Nephron progenitor cell (in vitro differentiated cells): Measurements from ENCODE around the gene ARRB2.

Source experiments
- DNase-seq: peaks from one replicate; pipeline ENCODE4 v3.0.0; 2021
- H3K27ac Mint-ChIP-seq: 2 replicates; pipeline ENCODE4 v1.8.0; 2021; ENCODE audit warnings: mild to moderate bottlenecking, moderate library complexity, mixed read lengths
- H3K27me3 Mint-ChIP-seq: 2 replicates; pipeline ENCODE4 v1.8.0; 2021; ENCODE audit warnings: mild to moderate bottlenecking, low read depth, mixed read lengths; ENCODE audit not compliant: poor library complexity
- H3K36me3 Mint-ChIP-seq: 2 replicates; pipeline ENCODE4 v1.8.0; 2021; ENCODE audit warnings: low read depth, mixed read lengths
- H3K4me1 Mint-ChIP-seq: 2 replicates; pipeline ENCODE4 v1.8.0; 2021; ENCODE audit warnings: mixed read lengths
- H3K4me3 Mint-ChIP-seq: 2 replicates; pipeline ENCODE4 v1.8.0; 2021; ENCODE audit warnings: mild to moderate bottlenecking, moderate library complexity, mixed read lengths
- H3K9me3 Mint-ChIP-seq: 2 replicates; pipeline ENCODE4 v1.8.0; 2021; ENCODE audit warnings: mild to moderate bottlenecking, moderate library complexity, mixed read lengths
- CTCF ChIP-seq: fragments of 200-600 bp; sonication (generic); IDR thresholded peaks from 2 replicates; pipeline ENCODE4 v1.5.0; 2021; ENCODE audit warnings: antibody characterized with exemption

ARRB2 gene

GRCh38 chr17:4739122-4740024 is 28.9 kb downstream of the ARRB2 start, which contains the start of the genes CXCL16 and ZMYND15:
Gene CXCL16 (minus strand): TSS chr17:4739928. CDS start chr17:4739339, 589 bp downstream.
Gene ZMYND15 (plus strand): TSS chr17:4739833. CDS start chr17:4740549, 716 bp downstream.
- no peaks in the 10 kb centered on the region for H3K36me3 Mint-ChIP-seq
- peaks cover 99% of the 10 kb centered on the region for H3K27me3 Mint-ChIP-seq
- peak; percentile 65 for DNase-seq
- no peaks in the 10 kb centered on the region for H3K9me3 Mint-ChIP-seq
- peaks cover 19% of the 10 kb centered on the region for H3K4me1 Mint-ChIP-seq
- H3K4me3 Mint-ChIP-seq: peak within 1 kb of the TSS; percentile 77
- no peak for TF ChIP-seq CTCF
- H3K27ac Mint-ChIP-seq: no peak within 1 kb of the TSS

- no peak overlapping the region for H3K27ac Mint-ChIP-seq
- peaks cover 99% of the 10 kb centered on the region for H3K27me3 Mint-ChIP-seq
- H3K36me3 Mint-ChIP-seq: no peaks in the 10 kb centered on the region
- no peak for TF ChIP-seq CTCF
- H3K4me1 Mint-ChIP-seq: peaks cover 21% of the 10 kb centered on the region
- no peaks in the 10 kb centered on the region for H3K9me3 Mint-ChIP-seq
- peak overlapping the region; percentile 75 for H3K4me3 Mint-ChIP-seq
- DNase-seq: no peak
Measured at GRCh38 chr17:4740025-4740351, 29.6 kb downstream of the ARRB2 start.

GRCh38 chr17:4740584-4740983 is 30.2 kb downstream of the ARRB2 start:
- no peak for DNase-seq
- H3K36me3 Mint-ChIP-seq: no peaks in the 10 kb centered on the region
- H3K4me3 Mint-ChIP-seq: peak overlapping the region; percentile 75
- no peaks in the 10 kb centered on the region for H3K9me3 Mint-ChIP-seq
- H3K4me1 Mint-ChIP-seq: peaks cover 26% of the 10 kb centered on the region
- no peak overlapping the region for H3K27ac Mint-ChIP-seq
- peaks cover 99% of the 10 kb centered on the region for H3K27me3 Mint-ChIP-seq
- no peak for TF ChIP-seq CTCF

- no peak for TF ChIP-seq CTCF
- H3K27ac Mint-ChIP-seq: no peak overlapping the region
- H3K4me3 Mint-ChIP-seq: no peak overlapping the region
- DNase-seq: no peak
- H3K4me1 Mint-ChIP-seq: peaks cover 28% of the 10 kb centered on the region
- H3K36me3 Mint-ChIP-seq: no peaks in the 10 kb centered on the region
- no peaks in the 10 kb centered on the region for H3K9me3 Mint-ChIP-seq
- H3K27me3 Mint-ChIP-seq: peaks cover 99% of the 10 kb centered on the region
Measured at GRCh38 chr17:4741544-4741943, 31.1 kb downstream of the ARRB2 start.

GRCh38 chr17:4742133-4742532 is 31.7 kb downstream of the ARRB2 start:
- TF ChIP-seq CTCF: no peak
- no peak overlapping the region for H3K4me3 Mint-ChIP-seq
- H3K4me1 Mint-ChIP-seq: peaks cover 31% of the 10 kb centered on the region
- no peak overlapping the region for H3K27ac Mint-ChIP-seq
- DNase-seq: no peak
- no peaks in the 10 kb centered on the region for H3K9me3 Mint-ChIP-seq
- H3K36me3 Mint-ChIP-seq: no peaks in the 10 kb centered on the region
- peaks cover 99% of the 10 kb centered on the region for H3K27me3 Mint-ChIP-seq

- Mint-ChIP-seq H3K27ac (no peak overlapping the region), H3K4me3 (no peak overlapping the region), H3K36me3 (no peaks in the 10 kb centered on the region), H3K27me3 (peaks cover 99% of the 10 kb centered on the region), H3K4me1 (peaks cover 31% of the 10 kb centered on the region), H3K9me3 (peaks cover under 1% of the 10 kb centered on the region)
- TF ChIP-seq CTCF: no peak
- DNase-seq: no peak
Measured at GRCh38 chr17:4742629-4743028, 32.2 kb downstream of the ARRB2 start.
